Left lung (tissue), 10 donors: ENCODE data around the gene ZP2. TPM values are rescaled to one million over a fixed set of nuclear protein-coding genes. Genes with fewer than 3 reads are reported as not detected.

Source experiments
- ATAC-seq: fragments of 200-7000 bp; cut with Tn5 transposase; one replicate; pipeline ENCODE4 v1.9.1; 2020; ENCODE audit warnings: moderate library complexity
- DNase-seq, 4 donors: peaks; one replicate each; pipeline ENCODE4 v3.0.0-alpha.2; 2013 to 2020
- H3K27ac ChIP-seq, 2 donors: fragments of 200-600 bp; sonication (generic) in 1 of 2; one replicate each; pipeline versions ENCODE4 v1.5.0 to v1.8.0; 2020 to 2021
- H3K27me3 ChIP-seq, 2 donors: fragments of 200-600 bp; sonication (generic) in 1 of 2; one replicate each; pipeline versions ENCODE4 v1.5.0 to v1.8.0; 2020 to 2021
- H3K36me3 ChIP-seq, 2 donors: fragments of 200-600 bp; sonication (generic) in 1 of 2; one replicate each; pipeline versions ENCODE4 v1.5.0 to v1.8.0; 2020 to 2021
- H3K4me1 ChIP-seq, 2 donors: fragments of 200-600 bp; one replicate each; pipeline ENCODE4 v1.8.0; 2021
- H3K4me3 ChIP-seq, 2 donors: fragments of 200-600 bp; sonication (generic) in 1 of 2; one replicate each; pipeline versions ENCODE4 v1.5.0 to v1.8.0; 2020 to 2021; ENCODE audit warnings: mild to moderate bottlenecking in 1 of 2
- H3K9me3 ChIP-seq, 2 donors: fragments of 200-600 bp; sonication (generic) in 1 of 2; one replicate each; pipeline versions ENCODE4 v1.5.0 to v1.8.0; 2020 to 2021
- CTCF ChIP-seq, 2 donors: fragments of 200-600 bp; sonication (generic) in 1 of 2; IDR thresholded peaks; one replicate each; pipeline versions ENCODE4 v1.5.0 to v1.8.0; 2021; ENCODE audit warnings: antibody characterized with exemption in 2 of 2
- intact Hi-C, 2 donors: fragments of 100-400 bp; cut with DNase I; formaldehyde crosslinking; loops; one replicate each; pipeline versions ENCODE4 v1.11.2 to v1.14.2; 2022
- polyA plus RNA-seq, 6 donors: library from polyadenylated mRNA; unstranded; fragments of 120-200 nt; gene quantifications; one replicate each; pipeline ENCODE4 v1.2.1, GENCODE V29; 2013; ENCODE audit not compliant: insufficient read length in 6 of 6
- total RNA-seq, 2 donors: library from RNA; stranded (reverse); fragmentation: NEBNext Ultra II Directional; extraction: Animal tissue kit (Norgen Biotek cat#: 25700); gene quantifications; one replicate each; pipeline ENCODE4 v1.2.1, GENCODE V29; 2021
- donor health status: DM: no; HTN: yes; CAD: no.
- donor health status: DM: no; HTN: no; CAD: no.

ZP2 gene
- total and polyA plus RNA-seq, 8 donors = 1.9 to 6.4 (median 2.8) TPM; not detected in 2

- Histone ChIP-seq H3K36me3 (no peaks in the 10 kb centered on the region), H3K27ac (no peak overlapping the region), H3K9me3 (peaks cover 0 to 3% of the 10 kb centered on the region in 2 donors), H3K4me1 (no peaks in the 10 kb centered on the region), H3K27me3 (peaks cover 0 to 7% of the 10 kb centered on the region in 2 donors), H3K4me3 (no peak overlapping the region)
- intact Hi-C loops = no loop called here
- ATAC-seq (no peak), DNase-seq (no peak)
- TF ChIP-seq CTCF (IDR thresholded peaks at IDR 0.05) = no peak
Measured at GRCh38 chr16:21194771-21195301, 16.5 kb downstream of the ZP2 start.

GRCh38 chr16:21192991-21193390, 18.4 kb downstream of the ZP2 start:
- Histone ChIP-seq H3K4me3 (no peak overlapping the region), H3K27ac (no peak overlapping the region), H3K9me3 (peaks cover 0 to 3% of the 10 kb centered on the region in 2 donors), H3K4me1 (peaks cover 0 to 5% of the 10 kb centered on the region in 2 donors), H3K27me3 (peaks cover 0 to 7% of the 10 kb centered on the region in 2 donors), H3K36me3 (no peaks in the 10 kb centered on the region)
- ATAC-seq = no peak
- DNase-seq = no peak
- TF ChIP-seq CTCF (IDR thresholded peaks at IDR 0.05) = no peak
- intact Hi-C loops = no loop called here

GRCh38 chr16:21190599-21190998, 20.8 kb downstream of the ZP2 start:
- Histone ChIP-seq H3K27ac (no peak overlapping the region), H3K36me3 (no peaks in the 10 kb centered on the region), H3K4me1 (peaks cover 0 to 5% of the 10 kb centered on the region in 2 donors), H3K9me3 (peaks cover 0 to 3% of the 10 kb centered on the region in 2 donors), H3K4me3 (no peak overlapping the region), H3K27me3 (peaks cover 0 to 4% of the 10 kb centered on the region in 2 donors)
- no peak for TF ChIP-seq CTCF (IDR thresholded peaks at IDR 0.05)
- no peak for ATAC-seq
- intact Hi-C loops = no loop called here
- DNase-seq = no peak

- no peaks in the 10 kb centered on the region for H3K27me3 ChIP-seq
- H3K27ac ChIP-seq = no peak overlapping the region
- intact Hi-C loops = no loop called here
- H3K4me1 ChIP-seq = peaks cover 0 to 5% of the 10 kb centered on the region in 2 donors
- ATAC-seq (no peak), DNase-seq (no peak)
- H3K4me3 ChIP-seq = no peak overlapping the region
- no peaks in the 10 kb centered on the region for H3K36me3 ChIP-seq
- H3K9me3 ChIP-seq = peaks cover 0 to 3% of the 10 kb centered on the region in 2 donors
- TF ChIP-seq CTCF (IDR thresholded peaks at IDR 0.05) = no peak
Measured at GRCh38 chr16:21190013-21190412, 21.4 kb downstream of the ZP2 start.

GRCh38 chr16:21189311-21189710, 22.1 kb downstream of the ZP2 start:
- DNase-seq = no peak
- intact Hi-C loops = loop anchor here in 1 of 2 donors (10.0 kb wide), 1 partner anchor 105 kb away; no protein-coding TSS in a partner anchor
- no peaks in the 10 kb centered on the region for H3K36me3 ChIP-seq
- H3K27ac ChIP-seq = no peak overlapping the region
- H3K4me3 ChIP-seq = no peak overlapping the region
- no peak for TF ChIP-seq CTCF (IDR thresholded peaks at IDR 0.05)
- peaks cover 0 to 5% of the 10 kb centered on the region in 2 donors for H3K4me1 ChIP-seq
- peaks cover 0 to 3% of the 10 kb centered on the region in 2 donors for H3K9me3 ChIP-seq
- ATAC-seq = no peak
- no peaks in the 10 kb centered on the region for H3K27me3 ChIP-seq
